G401.6 (cell line): ENCODE measurements around the gene IFNL1.
"Not testable (repeated sequence)": the region's sequence is repeated elsewhere in the genome, so short reads cannot be mapped to it uniquely, and the experiment has no call there.

Experiments used
- FAIRE-seq: peaks from 2 replicates; lab custom pipeline; 2012; peaks lifted over from hg19 to GRCh38; lab: Jason Lieb, UNC

Gene IFNL1

GRCh38 chr19:39270036-39270871, 26.0 kb upstream of the IFNL1 start:
- FAIRE-seq = no peak

- FAIRE-seq = not testable (repeated sequence)
Measured at GRCh38 chr19:39273859-39274258, 22.3 kb upstream of the IFNL1 start.

GRCh38 chr19:39275578-39275977, 20.6 kb upstream of the IFNL1 start:
- FAIRE-seq = no peak

- FAIRE-seq = no peak
Measured at GRCh38 chr19:39276740-39277139, 19.5 kb upstream of the IFNL1 start.

- FAIRE-seq = no peak
Measured at GRCh38 chr19:39277598-39277997, 18.6 kb upstream of the IFNL1 start.

GRCh38 chr19:39282021-39282420, 14.2 kb upstream of the IFNL1 start:
- no peak for FAIRE-seq

GRCh38 chr19:39284032-39284431, 12.2 kb upstream of the IFNL1 start:
- FAIRE-seq = no peak

- no peak for FAIRE-seq
Measured at GRCh38 chr19:39293394-39293793, 2.8 kb upstream of the IFNL1 start.

- no peak for FAIRE-seq
Measured at GRCh38 chr19:39296906-39297305, 699 bp downstream of the IFNL1 start.

GRCh38 chr19:39297931-39298634, 1.9 kb downstream of the IFNL1 start:
- FAIRE-seq = no peak

GRCh38 chr19:39299404-39299803, 3.2 kb downstream of the IFNL1 start:
- no peak for FAIRE-seq

GRCh38 chr19:39299832-39300231, 3.6 kb downstream of the IFNL1 start:
- FAIRE-seq = no peak

- no peak for FAIRE-seq
Measured at GRCh38 chr19:39301021-39301420, 4.8 kb downstream of the IFNL1 start.

GRCh38 chr19:39301562-39301961, 5.4 kb downstream of the IFNL1 start:
- no peak for FAIRE-seq

GRCh38 chr19:39303373-39304184, 7.4 kb downstream of the IFNL1 start:
- FAIRE-seq = no peak

GRCh38 chr19:39304185-39304513, 7.9 kb downstream of the IFNL1 start:
- no peak for FAIRE-seq

- no peak for FAIRE-seq
Measured at GRCh38 chr19:39304701-39305571, 8.7 kb downstream of the IFNL1 start.

GRCh38 chr19:39306075-39306474, 9.9 kb downstream of the IFNL1 start:
- no peak for FAIRE-seq

- no peak for FAIRE-seq
Measured at GRCh38 chr19:39307046-39307821, 11.0 kb downstream of the IFNL1 start.

- FAIRE-seq = no peak
Measured at GRCh38 chr19:39307822-39308530, 11.8 kb downstream of the IFNL1 start.
